IMR-90 (cell line): ENCODE data around the gene PPP3CA. TPM values are rescaled to one million over a fixed set of nuclear protein-coding genes. Genes with fewer than 3 reads are reported as not detected.

Experiments
- ATAC-seq: fragments of 200-7000 bp; cut with Tn5 transposase; 2 replicates; pipeline ENCODE4 v1.9.1; 2020; ENCODE audit warnings: low read depth, mild to moderate bottlenecking, moderate library complexity
- BruUV-seq: library from RNA; stranded (reverse); fragments of 400-500 nt; replicated peaks from 2 replicates; lab custom pipeline; 2021; lab: Mats Ljungman, UMichigan
- CTCF ChIA-PET: fragments of 300-600 bp; formaldehyde crosslinking; extraction: SDS; loops from one replicate; lab custom pipeline; 2021; ENCODE audit warnings: antibody characterized with exemption; lab: Yijun Ruan, JAX
- POLR2A ChIA-PET: fragments of 300-600 bp; sonication (Branson Sonifier 250); formaldehyde crosslinking; loops from one replicate; lab custom pipeline; 2022; ENCODE audit warnings: antibody characterized with exemption; ENCODE audit not compliant: unreplicated experiment; lab: Charles Lee
- DNase-seq: peaks from one replicate; pipeline ENCODE4 v3.0.0; 2013
- H2AFZ ChIP-seq: replicated peaks from 2 replicates; pipeline ENCODE3; 2013; ENCODE audit warnings: low read length, mild to moderate bottlenecking; ENCODE audit not compliant: poor library complexity
- H2AK5ac ChIP-seq: 2 replicates; pipeline ENCODE4 v1.6.1; 2013; ENCODE audit warnings: low read depth, low read length, inconsistent platforms
- H2AK9ac ChIP-seq: replicated peaks from 2 replicates; pipeline ENCODE3; 2013; ENCODE audit warnings: mild to moderate bottlenecking, low read depth, low read length, moderate library complexity; ENCODE audit not compliant: poor library complexity
- H2BK120ac ChIP-seq: 2 replicates; pipeline ENCODE4 v1.6.1; 2013; ENCODE audit warnings: low read depth, low read length, inconsistent platforms
- H2BK15ac ChIP-seq: 3 replicates; pipeline ENCODE4 v1.6.1; 2013; ENCODE audit warnings: low read depth, low read length, inconsistent platforms
- H2BK20ac ChIP-seq: 2 replicates; pipeline ENCODE4 v1.6.1; 2013; ENCODE audit warnings: low read depth, mild to moderate bottlenecking, inconsistent platforms, low read length, moderate library complexity
- H2BK5ac ChIP-seq: 2 replicates; pipeline ENCODE4 v1.6.1; 2013; ENCODE audit warnings: mild to moderate bottlenecking, low read depth, low read length, inconsistent platforms; ENCODE audit not compliant: poor library complexity, severe bottlenecking
- H3K14ac ChIP-seq: replicated peaks from 2 replicates; pipeline ENCODE4 v1.6.1; 2013; ENCODE audit warnings: low read depth, low read length, inconsistent platforms
- H3K18ac ChIP-seq: 2 replicates; pipeline ENCODE4 v1.6.1; 2013; ENCODE audit warnings: low read depth, low read length, control low read depth
- H3K23ac ChIP-seq: 2 replicates; pipeline ENCODE4 v1.6.1; 2013; ENCODE audit warnings: low read depth, low read length, inconsistent platforms
- H3K27ac ChIP-seq: 2 replicates; pipeline ENCODE4 v1.5.1; 2013; ENCODE audit warnings: mild to moderate bottlenecking, control low read depth, low read length; ENCODE audit not compliant: insufficient read depth
- H3K27me3 ChIP-seq: 2 replicates; pipeline ENCODE4 v1.6.1; 2013; ENCODE audit warnings: low read length; ENCODE audit not compliant: control insufficient read depth, insufficient read depth
- H3K36me3 ChIP-seq: 2 replicates; pipeline ENCODE4 v1.6.1; 2013; ENCODE audit warnings: low read length, mixed read lengths; ENCODE audit not compliant: control insufficient read depth, insufficient read depth
- H3K4ac ChIP-seq: 2 replicates; pipeline ENCODE4 v1.6.1; 2013; ENCODE audit warnings: low read depth, low read length, inconsistent platforms
- H3K4me1 ChIP-seq: 2 replicates; pipeline ENCODE4 v1.6.1; 2013; ENCODE audit warnings: low read length, mixed read lengths; ENCODE audit not compliant: control insufficient read depth, insufficient read depth
- H3K4me2 ChIP-seq: 2 replicates; pipeline ENCODE4 v1.6.1; 2013; ENCODE audit warnings: low read depth, mild to moderate bottlenecking, control low read depth, low read length, moderate library complexity
- H3K4me3 ChIP-seq: 2 replicates; pipeline ENCODE4 v1.5.1; 2013; ENCODE audit warnings: low read depth, mild to moderate bottlenecking, control low read depth, low read length, moderate library complexity; ENCODE audit not compliant: insufficient read depth
- H3K56ac ChIP-seq: 2 replicates; pipeline ENCODE4 v1.6.1; 2013; ENCODE audit warnings: low read length, inconsistent platforms; ENCODE audit not compliant: insufficient read depth; ENCODE audit errors: extremely low read depth
- H3K79me1 ChIP-seq, 2 experiments: 2 replicates each; pipeline ENCODE4 v1.6.1; 2013; ENCODE audit warnings: low read length in 2 of 2, inconsistent platforms in 1 of 2, low read depth in 1 of 2
- H3K9ac ChIP-seq: 2 replicates; pipeline ENCODE4 v1.6.1; 2013; ENCODE audit warnings: low read depth, low read length, control low read depth
- H3K9me1 ChIP-seq: 2 replicates; pipeline ENCODE4 v1.6.1; 2013; ENCODE audit warnings: low read length, inconsistent platforms; ENCODE audit not compliant: insufficient read depth
- H3K9me3 ChIP-seq: 2 replicates; pipeline ENCODE4 v1.6.1; 2013; ENCODE audit warnings: low read length; ENCODE audit not compliant: control insufficient read depth, insufficient read depth
- H4K20me1 ChIP-seq: 2 replicates; pipeline ENCODE4 v1.6.1; 2013; ENCODE audit warnings: low read length, inconsistent platforms; ENCODE audit not compliant: insufficient read depth
- H4K5ac ChIP-seq: 2 replicates; pipeline ENCODE4 v1.6.1; 2013; ENCODE audit warnings: mild to moderate bottlenecking, low read depth, low read length, control low read depth
- H4K8ac ChIP-seq, 2 experiments: 2 replicates each; pipeline ENCODE4 v1.6.1; 2013; ENCODE audit warnings: low read depth in 2 of 2, low read length in 2 of 2, control low read depth in 1 of 2, inconsistent platforms in 1 of 2
- H4K91ac ChIP-seq: 2 replicates; pipeline ENCODE4 v1.6.1; 2013; ENCODE audit warnings: low read depth, low read length, inconsistent platforms; ENCODE audit not compliant: insufficient read depth
- BHLHE40 ChIP-seq: fragments of 150-350 bp; IDR thresholded peaks from 2 replicates; pipeline ENCODE4 v1.6.1; 2016; ENCODE audit warnings: mild to moderate bottlenecking, low read depth, low read length
- CEBPB ChIP-seq: IDR thresholded peaks from 2 replicates; pipeline ENCODE4 v1.6.1; 2012; ENCODE audit warnings: low read depth, low read length, improper control_type of control experiment
- CHD1 ChIP-seq: IDR thresholded peaks from 2 replicates; pipeline ENCODE4 v1.6.1; 2012; ENCODE audit warnings: low read depth, low read length, improper control_type of control experiment
- FOS ChIP-seq: fragments of 150-350 bp; IDR thresholded peaks from 2 replicates; pipeline ENCODE4 v1.6.1; 2016; ENCODE audit warnings: low read depth, low read length
- MAFK ChIP-seq: IDR thresholded peaks from 2 replicates; pipeline ENCODE4 v1.6.1; 2012; ENCODE audit warnings: low read depth, low read length, improper control_type of control experiment
- MAZ ChIP-seq: IDR thresholded peaks from 2 replicates; pipeline ENCODE4 v1.6.1; 2012; ENCODE audit warnings: low read depth, mild to moderate bottlenecking, low read length, improper control_type of control experiment, moderate library complexity, borderline replicate concordance
- MXI1 ChIP-seq: IDR thresholded peaks from 2 replicates; pipeline ENCODE4 v1.6.1; 2012; ENCODE audit warnings: low read depth, mild to moderate bottlenecking, low read length, moderate library complexity, borderline replicate concordance
- NFE2L2 ChIP-seq: fragments of 150-350 bp; IDR thresholded peaks from 2 replicates; pipeline ENCODE4 v1.6.1; 2016; ENCODE audit warnings: low read depth, mild to moderate bottlenecking, low read length
- POLR2A ChIP-seq: IDR thresholded peaks from 2 replicates; pipeline ENCODE4 v1.6.1; 2012; ENCODE audit warnings: mild to moderate bottlenecking, low read depth, low read length
- RAD21 ChIP-seq: IDR thresholded peaks from 2 replicates; pipeline ENCODE4 v1.6.1; 2012; ENCODE audit warnings: low read length, improper control_type of control experiment
- RCOR1 ChIP-seq: IDR thresholded peaks from 2 replicates; pipeline ENCODE4 v1.6.1; 2012; ENCODE audit warnings: mild to moderate bottlenecking, low read length, improper control_type of control experiment; ENCODE audit not compliant: insufficient replicate concordance
- RFX5 ChIP-seq: IDR thresholded peaks from 2 replicates; pipeline ENCODE4 v1.8.0; 2012; ENCODE audit warnings: low read depth, mild to moderate bottlenecking, low read length, moderate library complexity
- SMC3 ChIP-seq: fragments of 150-350 bp; IDR thresholded peaks from 2 replicates; pipeline ENCODE4 v1.6.1; 2016; ENCODE audit warnings: low read depth, mild to moderate bottlenecking, antibody characterized with exemption, low read length, moderate library complexity
- WGBS, 2 experiments: methylation state at CpG; one replicate each; pipeline versions ENCODE4 v1.1.5 to v1.1.7; 2013; ENCODE audit warnings: missing lambda C conversion rate in 2 of 2; ENCODE audit not compliant: insufficient read length in 1 of 2; ENCODE audit errors: extremely low coverage in 2 of 2; 5-methylcytosine and 5-hydroxymethylcytosine counted together
- dilution Hi-C: fragments of 300-500 bp; cut with HindIII; formaldehyde crosslinking; loops from one replicate; pipeline ENCODE4 v1.14.3; 2018; ENCODE audit warnings: low sequenced_read_pairs; ENCODE audit not compliant: unreplicated experiment
- in situ Hi-C: fragments of 300-500 bp; cut with MboI; formaldehyde crosslinking; loops from 3 replicates; pipeline ENCODE4 v1.14.3; 2019; ENCODE audit warnings: low sequenced_read_pairs, inconsistent platforms, mixed read lengths
- intact Hi-C: fragments of 100-400 bp; cut with micrococcal nuclease; formaldehyde crosslinking; loops from 2 replicates; pipeline ENCODE4 v1.10.0; 2022
- polyA plus RNA-seq, 3 experiments: library from polyadenylated mRNA; depleted of rRNA; stranded (reverse); fragments of >200 nt; gene quantifications; 2 replicates each; pipeline ENCODE4 v1.2.3, GENCODE V29; 2012; ENCODE audit warnings: low replicate concordance in 1 of 3
- total RNA-seq: library from RNA; depleted of rRNA; stranded (reverse); fragments of >200 nt; gene quantifications from 2 replicates; pipeline ENCODE4 v1.2.3, GENCODE V29; 2012
- TF ChIP-seq, protein P1 (sequence below): conservative IDR thresholded peaks from 2 replicates; pipeline ENCODE4 v1.5.1; 2012; ENCODE audit warnings: mild to moderate bottlenecking, low read depth, low read length, improper control_type of control experiment
- TF ChIP-seq, protein P2 (sequence below): fragments of 150-350 bp; IDR thresholded peaks from 2 replicates; pipeline ENCODE4 v1.6.1; 2016; ENCODE audit warnings: low read depth, mild to moderate bottlenecking, low read length, moderate library complexity, borderline replicate concordance
- TF ChIP-seq, protein P3 (sequence below): fragments of 150-350 bp; IDR thresholded peaks from 2 replicates; pipeline ENCODE4 v1.6.1; 2017; ENCODE audit warnings: mild to moderate bottlenecking, antibody characterized with exemption, low read length, low read depth

The PPP3CA gene
- total and polyA plus RNA-seq, 2 of the 4 experiments (the other 2 are of a cell fraction): 14.5 to 48.6 TPM

DNA sequence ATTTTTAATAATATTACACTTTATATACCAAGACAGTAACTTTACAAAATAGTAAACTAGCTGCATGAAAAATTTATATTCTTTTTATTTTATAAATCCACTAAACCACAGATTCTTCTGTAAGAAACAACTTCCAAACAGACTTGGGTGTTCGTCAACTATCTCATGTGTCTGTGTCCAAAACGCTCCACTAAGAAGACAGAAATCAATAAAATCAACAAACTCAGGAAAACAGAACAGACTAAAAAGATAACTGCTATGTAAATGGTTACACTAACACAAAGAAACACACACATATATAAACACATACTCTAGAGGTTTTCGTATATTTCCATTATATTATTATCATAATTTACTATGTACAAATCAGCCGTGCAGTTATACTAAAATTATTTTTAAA is 158.4 kb downstream of the PPP3CA start:
- no peak overlapping the region for H2AK5ac ChIP-seq
- H2BK5ac ChIP-seq: no peak overlapping the region
- H4K5ac ChIP-seq: no peak overlapping the region
- no peaks in the 10 kb centered on the region for H3K27me3 ChIP-seq
- no peak overlapping the region for H3K18ac ChIP-seq
- no CpG with 5 or more reads among the region's 4 CpGs for WGBS, 2 experiments
- H3K4ac ChIP-seq: no peak overlapping the region
- no peak overlapping the region for H2AK9ac ChIP-seq
- no peak overlapping the region for H2BK120ac ChIP-seq
- H4K91ac ChIP-seq: no peak overlapping the region
- dilution Hi-C loops (no loop called here), in situ Hi-C loops (no loop called here), intact Hi-C loops (no loop called here)
- H3K4me1 ChIP-seq: peaks cover 4% of the 10 kb centered on the region
- ATAC-seq (no peak), DNase-seq (no peak)
- H3K79me1 ChIP-seq: peaks cover 17 to 22% of the 10 kb centered on the region in 2 experiments
- H3K23ac ChIP-seq: no peak overlapping the region
- H3K9me1 ChIP-seq: no peaks in the 10 kb centered on the region
- no peak overlapping the region for H3K4me3 ChIP-seq
- H3K27ac ChIP-seq: no peak overlapping the region
- no peak overlapping the region for H2BK15ac ChIP-seq
- H3K56ac ChIP-seq: no peak overlapping the region
- TF ChIP-seq BHLHE40 (no peak), MXI1 (no peak), RAD21 (no peak), CEBPB (no peak), SMC3 (no peak), RFX5 (no peak), POLR2A (no peak), RCOR1 (no peak), CHD1 (no peak), NFE2L2 (no peak), MAFK (no peak), FOS (no peak), MAZ (no peak)
- TF ChIP-seq, protein P1, sequence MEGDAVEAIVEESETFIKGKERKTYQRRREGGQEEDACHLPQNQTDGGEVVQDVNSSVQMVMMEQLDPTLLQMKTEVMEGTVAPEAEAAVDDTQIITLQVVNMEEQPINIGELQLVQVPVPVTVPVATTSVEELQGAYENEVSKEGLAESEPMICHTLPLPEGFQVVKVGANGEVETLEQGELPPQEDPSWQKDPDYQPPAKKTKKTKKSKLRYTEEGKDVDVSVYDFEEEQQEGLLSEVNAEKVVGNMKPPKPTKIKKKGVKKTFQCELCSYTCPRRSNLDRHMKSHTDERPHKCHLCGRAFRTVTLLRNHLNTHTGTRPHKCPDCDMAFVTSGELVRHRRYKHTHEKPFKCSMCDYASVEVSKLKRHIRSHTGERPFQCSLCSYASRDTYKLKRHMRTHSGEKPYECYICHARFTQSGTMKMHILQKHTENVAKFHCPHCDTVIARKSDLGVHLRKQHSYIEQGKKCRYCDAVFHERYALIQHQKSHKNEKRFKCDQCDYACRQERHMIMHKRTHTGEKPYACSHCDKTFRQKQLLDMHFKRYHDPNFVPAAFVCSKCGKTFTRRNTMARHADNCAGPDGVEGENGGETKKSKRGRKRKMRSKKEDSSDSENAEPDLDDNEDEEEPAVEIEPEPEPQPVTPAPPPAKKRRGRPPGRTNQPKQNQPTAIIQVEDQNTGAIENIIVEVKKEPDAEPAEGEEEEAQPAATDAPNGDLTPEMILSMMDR: no peak
- TF ChIP-seq, protein P2, sequence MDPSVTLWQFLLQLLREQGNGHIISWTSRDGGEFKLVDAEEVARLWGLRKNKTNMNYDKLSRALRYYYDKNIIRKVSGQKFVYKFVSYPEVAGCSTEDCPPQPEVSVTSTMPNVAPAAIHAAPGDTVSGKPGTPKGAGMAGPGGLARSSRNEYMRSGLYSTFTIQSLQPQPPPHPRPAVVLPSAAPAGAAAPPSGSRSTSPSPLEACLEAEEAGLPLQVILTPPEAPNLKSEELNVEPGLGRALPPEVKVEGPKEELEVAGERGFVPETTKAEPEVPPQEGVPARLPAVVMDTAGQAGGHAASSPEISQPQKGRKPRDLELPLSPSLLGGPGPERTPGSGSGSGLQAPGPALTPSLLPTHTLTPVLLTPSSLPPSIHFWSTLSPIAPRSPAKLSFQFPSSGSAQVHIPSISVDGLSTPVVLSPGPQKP: no peak
- TF ChIP-seq, protein P3, sequence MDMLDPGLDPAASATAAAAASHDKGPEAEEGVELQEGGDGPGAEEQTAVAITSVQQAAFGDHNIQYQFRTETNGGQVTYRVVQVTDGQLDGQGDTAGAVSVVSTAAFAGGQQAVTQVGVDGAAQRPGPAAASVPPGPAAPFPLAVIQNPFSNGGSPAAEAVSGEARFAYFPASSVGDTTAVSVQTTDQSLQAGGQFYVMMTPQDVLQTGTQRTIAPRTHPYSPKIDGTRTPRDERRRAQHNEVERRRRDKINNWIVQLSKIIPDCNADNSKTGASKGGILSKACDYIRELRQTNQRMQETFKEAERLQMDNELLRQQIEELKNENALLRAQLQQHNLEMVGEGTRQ: no peak
- BruUV-seq: no TSS peak
- no peak overlapping the region for H2AFZ ChIP-seq
- H3K36me3 ChIP-seq: no peaks in the 10 kb centered on the region
- no peak overlapping the region for H2BK20ac ChIP-seq
- POLR2A ChIA-PET: no interaction called here
- CTCF ChIA-PET: no interaction called here
- no peak overlapping the region for H4K8ac ChIP-seq
- no peak overlapping the region for H3K14ac ChIP-seq
- H3K4me2 ChIP-seq: no peak overlapping the region
- no peak overlapping the region for H3K9ac ChIP-seq
- no peaks in the 10 kb centered on the region; the same call in 1 of the 2 replicates for H4K20me1 ChIP-seq
- H3K9me3 ChIP-seq: no peaks in the 10 kb centered on the region
